ENCODE measurements around the gene TP63.
"Not testable (repeated sequence)": the region's sequence is repeated elsewhere in the genome, so short reads cannot be mapped to it uniquely, and the experiment has no call there.

TP63 gene

DNA sequence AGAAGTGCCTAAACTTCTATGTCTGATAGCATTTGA, at the start of gene TP63:
Gene TP63, plus strand, starts transcription at position 17 of the 36 bp plus-strand sequence. CDS start 127 bp downstream, outside the sequence.
- no peak for DNase-seq (ENCODE audit: low spot score)

DNA sequence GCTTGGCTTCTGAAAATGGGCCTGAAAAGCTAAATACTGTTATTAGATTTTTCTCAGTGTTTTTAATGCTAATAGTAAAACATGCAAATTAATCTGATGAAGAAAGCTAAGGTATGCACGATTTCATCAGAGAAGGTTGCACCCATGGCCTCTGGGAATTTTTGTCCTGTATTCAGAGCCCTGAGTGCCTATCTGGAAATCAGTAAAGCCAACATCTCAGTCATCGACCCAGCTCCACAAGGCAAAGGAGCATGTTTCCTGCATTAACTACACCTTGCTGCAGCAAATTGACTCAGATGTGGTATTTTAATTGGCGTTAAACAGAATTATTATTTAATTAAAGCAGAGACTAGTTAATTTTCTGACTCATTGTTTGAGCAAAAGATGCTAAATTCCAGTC, 49.0 kb upstream of the TP63 start:
- no peak for DNase-seq (ENCODE audit: low spot score)

DNA sequence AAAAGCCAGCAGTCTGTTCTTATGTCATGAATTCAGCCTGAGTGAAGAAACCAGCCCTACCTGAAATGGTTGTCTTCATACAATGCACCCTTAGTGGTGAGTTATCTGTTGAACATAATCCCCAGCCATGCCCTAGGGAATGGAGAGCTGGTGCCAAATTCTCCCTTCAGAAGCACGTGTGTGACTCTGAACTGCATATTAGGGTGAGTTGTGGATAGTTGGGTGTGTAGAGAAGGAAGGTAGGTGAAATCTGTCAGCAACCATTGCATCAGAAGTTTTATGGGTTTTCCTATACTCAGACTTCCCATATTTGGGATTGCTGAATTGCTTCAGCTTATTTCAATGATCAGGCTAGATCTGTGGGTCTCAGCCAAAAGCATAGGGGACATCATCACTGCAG, 46.5 kb upstream of the TP63 start:
- DNase-seq (ENCODE audit: low spot score) = no peak

DNA sequence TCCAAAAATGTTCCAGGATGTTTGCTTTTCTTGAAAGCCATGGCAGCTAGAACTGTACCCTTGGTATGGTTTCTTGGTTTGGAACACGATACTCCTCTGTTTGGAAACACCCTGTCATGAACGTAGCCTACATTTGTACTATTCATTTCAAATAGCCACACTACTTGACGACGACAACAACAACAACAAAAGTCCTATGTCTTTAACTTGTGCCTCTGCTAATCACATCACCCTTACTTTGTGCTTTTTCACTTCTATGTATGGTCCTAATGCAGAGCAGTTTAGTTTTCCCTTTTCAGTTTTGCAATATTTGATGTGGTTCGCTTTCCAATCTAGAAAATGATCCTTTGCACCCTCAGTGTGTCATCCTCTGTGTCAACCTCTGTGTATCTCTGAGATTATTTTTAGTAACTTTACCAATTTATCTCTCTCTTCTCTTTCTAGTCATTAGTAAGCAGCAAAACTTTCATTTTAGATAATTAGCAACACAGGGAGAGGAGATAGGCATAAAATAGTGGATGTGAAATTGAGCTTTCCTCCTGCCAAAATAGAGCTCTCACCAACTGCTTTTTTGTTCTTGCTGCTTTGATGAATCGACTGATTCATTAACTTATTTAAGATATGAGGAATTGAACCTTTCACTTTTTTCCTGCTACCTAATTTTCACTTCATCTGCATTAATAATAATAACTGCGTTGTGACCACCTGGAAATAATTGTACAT, 44.1 kb upstream of the TP63 start:
- no peak for DNase-seq (ENCODE audit: low spot score)

DNA sequence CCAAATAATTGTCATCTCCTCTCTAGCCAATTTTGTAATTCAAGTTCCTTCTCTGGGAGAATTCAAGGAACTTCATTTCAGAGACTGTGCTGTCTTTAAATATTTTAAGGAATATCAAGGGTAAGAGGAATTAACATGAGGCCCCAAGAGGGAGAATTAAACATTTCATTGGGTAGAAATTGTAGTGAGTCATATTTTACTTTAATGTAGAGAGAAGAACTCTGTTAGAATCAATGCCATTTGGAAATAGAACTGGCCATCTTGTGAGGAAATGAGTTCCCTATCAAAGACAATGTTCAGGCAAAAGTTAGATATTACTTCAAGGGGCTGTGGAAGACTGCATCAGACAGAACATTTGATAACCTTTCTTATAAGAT, 43.5 kb upstream of the TP63 start:
- DNase-seq (ENCODE audit: low spot score) = no peak

DNA sequence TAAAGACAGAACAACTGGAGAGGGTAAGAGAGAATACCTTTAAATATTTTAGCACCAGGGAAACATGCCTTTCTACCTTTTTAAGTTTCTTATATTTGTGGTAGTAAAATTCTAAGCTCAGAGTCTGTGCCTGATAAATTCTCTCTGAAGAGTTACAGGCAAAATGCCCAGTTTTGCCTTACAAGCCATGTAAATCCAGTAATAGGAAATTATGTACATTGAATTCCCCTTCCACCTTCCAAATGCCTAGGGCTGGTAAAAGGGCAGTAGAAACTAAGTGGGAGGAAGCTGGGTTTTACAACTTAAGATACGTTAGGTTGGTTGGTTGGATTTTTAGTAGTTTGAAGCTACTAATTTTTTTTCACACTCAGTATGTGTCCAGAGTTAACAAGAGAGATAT, 43.1 kb upstream of the TP63 start:
- DNase-seq (ENCODE audit: low spot score) = no peak

DNA sequence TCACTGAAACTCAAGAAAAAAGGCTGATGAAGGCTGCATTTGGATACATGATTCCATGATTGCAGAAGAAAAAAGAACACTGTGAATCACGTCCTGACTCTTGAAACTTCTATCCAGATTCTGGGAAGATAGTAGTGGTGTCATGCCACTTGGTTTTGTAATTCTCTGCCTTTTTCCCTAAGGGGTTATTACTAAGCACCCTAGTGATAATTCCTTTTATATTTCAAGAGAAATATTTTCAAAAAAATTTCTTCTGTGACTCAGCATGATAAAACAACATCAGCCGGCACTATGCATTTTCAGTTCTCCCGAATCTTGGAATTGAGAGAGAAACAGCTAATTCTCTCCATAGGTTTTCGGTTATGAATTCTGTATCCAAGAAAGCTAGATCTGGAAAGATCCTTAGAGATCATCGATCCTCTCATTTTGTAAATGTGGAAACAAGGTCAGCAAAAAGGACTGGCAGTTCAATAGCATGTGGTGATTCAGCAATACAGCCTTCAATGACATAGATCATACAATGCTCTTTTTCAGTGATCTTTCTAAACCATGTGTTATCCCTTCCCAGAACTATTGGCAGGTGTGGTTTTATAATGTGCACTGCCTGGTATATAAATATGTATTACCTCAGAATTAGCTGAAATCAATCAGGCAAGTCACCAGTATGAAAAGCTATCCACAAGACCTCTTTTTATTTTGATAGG, 42.6 kb upstream of the TP63 start:
- no peak for DNase-seq (ENCODE audit: low spot score)

DNA sequence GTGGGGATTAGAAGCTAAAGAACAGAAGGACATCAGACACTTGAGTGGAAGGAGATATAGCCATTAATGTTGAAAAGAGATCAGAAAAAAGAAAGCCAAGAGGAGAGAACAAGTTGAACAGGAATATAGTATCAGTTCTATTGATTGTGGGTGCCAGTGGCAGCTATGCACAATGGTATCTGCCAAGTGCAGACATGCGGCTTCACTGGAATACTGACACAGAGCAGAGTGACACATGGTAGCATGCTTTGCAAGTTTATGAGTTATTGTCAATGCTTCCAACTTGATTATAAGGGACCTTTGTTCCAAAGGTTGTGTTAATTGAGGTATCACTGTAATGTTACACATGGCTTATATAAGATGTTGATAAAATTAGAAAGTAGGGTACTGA, 42.0 kb upstream of the TP63 start:
- no peak for DNase-seq (ENCODE audit: low spot score)

DNA sequence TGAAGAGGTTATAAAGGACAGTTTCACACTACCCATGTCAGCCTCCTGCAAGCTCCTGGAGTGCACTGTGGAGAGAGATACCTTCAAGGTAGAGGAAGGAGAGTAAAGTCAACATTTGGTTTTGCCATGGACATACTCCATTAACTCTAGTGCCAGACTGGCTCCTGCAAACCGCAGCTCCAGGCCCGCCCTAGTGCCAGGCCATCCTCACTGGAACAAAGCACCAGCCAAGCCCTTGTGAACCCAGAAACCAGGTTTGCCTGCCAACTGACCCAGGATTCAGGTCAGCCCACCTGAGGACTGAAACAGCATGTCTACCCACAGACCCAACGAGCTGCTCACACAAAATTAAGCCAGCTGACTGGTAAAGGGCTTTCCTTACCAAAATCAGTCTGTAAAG, 41.0 kb upstream of the TP63 start:
- DNase-seq (ENCODE audit: low spot score) = no peak

DNA sequence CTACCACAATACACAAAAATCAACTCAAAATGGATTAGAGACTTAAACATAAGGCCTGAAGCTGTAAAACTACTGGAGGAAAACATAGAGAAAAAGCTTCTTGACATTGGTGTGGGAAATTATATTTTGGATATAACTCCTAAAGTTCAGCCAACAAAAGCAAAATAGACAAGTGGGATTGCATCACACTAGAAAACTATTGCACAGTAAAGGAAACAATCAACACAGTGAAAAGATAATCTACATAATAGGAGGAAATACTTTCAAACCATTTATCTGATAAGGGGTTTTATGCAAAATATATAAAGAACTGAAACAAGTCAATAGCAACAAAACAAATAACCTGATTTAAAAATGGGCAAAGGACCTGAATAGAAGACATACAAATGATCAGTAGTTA, 37.6 kb upstream of the TP63 start:
- DNase-seq (ENCODE audit: low spot score) = no peak

DNA sequence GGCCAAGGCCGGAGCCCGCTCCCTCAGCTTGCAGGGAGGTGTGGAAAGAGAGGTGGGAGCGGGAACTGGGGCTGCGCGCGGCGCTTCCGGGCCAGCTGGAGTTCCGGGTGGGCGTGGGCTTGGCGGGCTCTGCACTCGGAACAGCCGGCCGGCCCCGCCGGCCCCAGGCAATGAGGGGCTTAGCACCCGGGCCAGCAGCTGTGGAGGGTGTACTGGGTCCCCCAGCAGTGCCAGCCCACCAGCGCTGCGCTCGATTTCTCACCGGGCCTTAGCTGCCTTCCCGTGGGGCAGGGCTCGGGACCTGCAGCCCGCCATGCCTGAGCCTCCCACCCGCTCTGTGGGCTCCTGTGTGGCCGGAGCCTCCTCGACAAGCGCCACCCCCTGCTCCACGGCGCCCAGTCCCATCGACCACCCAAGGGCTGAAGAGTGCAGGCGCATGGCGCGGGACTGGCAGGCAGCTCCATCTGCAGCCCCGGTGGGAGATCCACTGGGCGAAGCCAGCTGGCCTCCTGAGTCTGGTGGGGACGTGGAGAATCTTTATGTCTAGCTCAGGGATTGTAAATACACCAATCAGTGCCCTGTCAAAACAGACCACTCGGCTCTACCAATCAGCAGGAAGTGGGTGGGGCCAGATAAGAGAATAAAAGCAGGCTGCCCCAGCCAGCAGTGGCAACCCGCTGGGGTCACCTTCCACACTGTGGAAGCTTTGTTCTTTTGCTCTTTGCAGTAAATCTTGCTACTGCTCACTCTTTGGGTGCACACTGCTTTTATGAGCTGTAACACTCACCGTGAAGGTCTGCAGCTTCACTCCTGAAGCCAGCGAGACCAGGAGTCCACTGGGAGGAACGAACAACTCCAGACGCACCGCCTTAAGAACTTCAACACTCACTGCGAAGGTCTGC, 34.9 kb upstream of the TP63 start:
- not testable (repeated sequence) for DNase-seq (ENCODE audit: low spot score)

DNA sequence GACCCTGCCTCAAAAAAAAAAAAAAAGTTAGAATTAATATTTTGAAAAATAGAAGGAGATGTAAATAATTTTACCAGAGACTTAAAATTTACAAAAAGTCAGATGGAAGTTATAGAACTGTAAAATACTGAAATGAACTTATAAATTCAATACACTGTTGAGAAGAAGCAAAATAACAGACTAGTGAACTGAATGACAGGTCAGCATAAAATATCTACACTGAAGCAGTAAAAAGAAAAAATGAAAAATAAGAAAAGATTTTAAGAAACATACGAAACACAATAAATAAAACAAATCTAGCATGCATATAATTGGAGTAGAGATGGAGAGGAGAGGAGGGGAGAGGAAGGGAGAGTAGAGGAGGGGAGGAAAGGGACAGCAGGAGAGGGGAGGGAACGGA, 33.3 kb upstream of the TP63 start:
- no peak for DNase-seq (ENCODE audit: low spot score)

DNA sequence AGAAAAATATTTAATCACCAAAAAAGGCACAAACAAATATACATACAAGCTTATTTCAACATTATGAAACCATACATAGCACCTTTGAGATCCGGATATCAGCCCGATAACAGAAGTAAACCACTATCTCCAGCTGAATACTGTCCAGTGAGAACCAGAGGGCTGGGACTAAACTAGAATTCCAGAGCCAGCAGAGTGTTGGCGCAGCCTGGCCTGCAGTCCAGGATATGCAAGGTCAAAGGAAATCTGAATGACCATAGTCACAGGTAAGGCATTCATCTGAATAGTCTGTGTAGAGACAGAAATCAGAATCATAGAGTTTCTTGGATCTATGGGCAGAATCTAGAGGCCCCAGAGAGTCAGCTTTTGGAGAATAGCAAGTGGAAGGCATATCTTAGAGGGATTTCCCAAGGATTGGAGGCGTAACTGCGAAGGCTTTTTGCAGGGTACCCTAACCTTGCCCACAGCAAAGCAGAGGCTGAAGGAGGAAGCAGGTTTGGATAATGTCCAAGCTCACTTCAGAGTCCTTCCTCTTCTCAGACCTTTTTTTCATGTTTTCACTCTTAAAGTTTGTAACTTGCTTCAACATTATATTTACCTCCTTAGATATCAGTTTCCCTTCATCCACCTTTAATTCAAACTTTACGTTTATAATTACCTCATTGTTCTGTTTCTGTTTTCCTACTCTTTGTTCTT, 32.5 kb upstream of the TP63 start:
- no peak for DNase-seq (ENCODE audit: low spot score)

DNA sequence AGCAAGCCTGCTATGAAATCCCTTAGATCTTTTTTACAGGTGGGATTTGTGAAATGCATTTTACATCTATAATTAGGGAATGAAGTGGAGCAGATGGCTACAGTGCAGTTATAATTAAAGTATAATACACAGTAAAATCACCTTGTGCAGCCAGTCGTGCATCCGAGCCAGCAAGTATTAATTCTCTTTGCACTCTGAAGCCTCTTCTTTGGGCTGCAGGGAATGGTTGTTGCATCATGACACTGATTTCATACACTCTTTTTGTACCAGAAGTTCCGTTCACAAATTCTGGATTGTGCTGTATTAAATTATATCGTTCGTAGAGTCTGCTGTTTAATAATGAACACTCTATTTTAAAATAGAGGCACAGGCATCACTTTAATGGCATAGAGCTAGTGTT, 28.7 kb upstream of the TP63 start:
- no peak for DNase-seq (ENCODE audit: low spot score)

DNA sequence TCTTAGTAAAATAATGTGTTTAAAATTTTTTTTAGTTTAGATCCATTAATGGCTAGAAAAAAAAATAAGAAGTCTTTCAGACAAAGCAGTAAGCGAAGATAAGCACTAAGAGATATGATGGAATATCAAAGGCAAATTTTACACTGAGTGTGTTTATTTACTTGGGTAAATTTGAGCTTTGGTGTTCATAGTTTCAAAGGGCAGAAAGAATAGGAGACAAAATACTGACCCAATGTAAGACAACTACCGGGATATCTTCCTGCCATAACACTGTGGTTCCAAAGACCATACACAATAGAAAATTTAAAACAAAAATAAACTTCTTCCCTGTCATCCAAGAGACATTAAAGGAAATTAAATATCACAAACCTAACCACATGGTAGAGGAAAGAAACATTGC, 25.5 kb upstream of the TP63 start:
- DNase-seq (ENCODE audit: low spot score) = no peak

DNA sequence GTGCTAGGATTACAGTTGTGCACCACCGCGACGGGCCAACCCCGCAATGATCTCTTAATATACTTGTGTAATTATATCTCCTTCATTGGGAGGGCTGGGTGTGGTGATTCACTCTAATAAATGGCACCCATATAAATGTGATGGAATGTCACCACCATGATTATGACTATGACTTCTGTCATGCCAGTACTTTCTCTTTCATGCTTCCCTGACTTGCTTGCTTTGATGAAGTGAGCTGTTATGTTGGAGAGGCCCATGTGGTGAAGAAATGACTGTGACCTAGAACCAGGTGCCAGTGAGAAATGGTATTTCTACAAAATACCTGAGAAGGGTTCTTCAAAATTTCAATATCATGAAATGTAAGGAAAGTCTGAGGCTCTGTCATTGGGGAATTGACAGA, 24.4 kb upstream of the TP63 start:
- no peak for DNase-seq (ENCODE audit: low spot score)

DNA sequence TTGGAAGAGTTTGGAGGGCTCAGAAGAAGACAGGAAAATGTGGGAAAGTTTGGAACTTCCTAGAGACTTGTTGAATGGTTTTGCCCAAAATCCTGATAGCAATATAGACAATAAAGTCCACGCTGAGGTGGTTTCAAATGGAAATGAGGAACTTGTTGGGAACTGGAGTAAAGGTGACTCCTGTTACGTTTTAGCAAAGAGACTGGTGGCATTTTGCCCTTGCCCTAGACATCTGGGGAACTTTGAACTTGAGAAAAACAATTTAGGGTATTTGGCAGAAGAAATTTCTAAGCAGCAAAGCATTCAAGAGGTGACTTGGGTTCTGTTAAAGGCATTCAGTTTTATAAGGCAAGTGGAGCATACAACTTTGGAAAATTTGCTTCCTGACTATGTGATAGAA, 18.5 kb upstream of the TP63 start:
- DNase-seq (ENCODE audit: low spot score) = not testable (repeated sequence)

DNA sequence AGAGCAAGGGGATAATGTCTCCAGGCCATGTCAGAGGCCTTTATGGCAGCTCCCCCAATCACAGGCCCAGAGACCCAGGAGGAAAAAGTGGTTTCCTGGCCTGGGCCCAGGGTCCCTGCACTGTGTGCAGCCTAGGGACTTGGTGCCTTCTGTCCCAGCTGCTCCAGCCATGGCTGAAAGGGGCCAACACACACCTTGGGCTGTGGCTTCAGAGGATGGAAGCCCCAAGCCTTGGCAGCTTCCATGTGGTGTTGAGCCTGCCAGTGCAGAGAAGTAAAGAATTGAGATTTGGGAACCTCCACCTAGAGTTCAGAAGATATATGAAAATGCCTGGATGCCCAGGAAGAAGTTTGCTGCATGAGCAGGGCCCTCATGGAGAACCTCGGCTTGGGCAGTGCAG, 18.1 kb upstream of the TP63 start:
- DNase-seq (ENCODE audit: low spot score) = no peak

DNA sequence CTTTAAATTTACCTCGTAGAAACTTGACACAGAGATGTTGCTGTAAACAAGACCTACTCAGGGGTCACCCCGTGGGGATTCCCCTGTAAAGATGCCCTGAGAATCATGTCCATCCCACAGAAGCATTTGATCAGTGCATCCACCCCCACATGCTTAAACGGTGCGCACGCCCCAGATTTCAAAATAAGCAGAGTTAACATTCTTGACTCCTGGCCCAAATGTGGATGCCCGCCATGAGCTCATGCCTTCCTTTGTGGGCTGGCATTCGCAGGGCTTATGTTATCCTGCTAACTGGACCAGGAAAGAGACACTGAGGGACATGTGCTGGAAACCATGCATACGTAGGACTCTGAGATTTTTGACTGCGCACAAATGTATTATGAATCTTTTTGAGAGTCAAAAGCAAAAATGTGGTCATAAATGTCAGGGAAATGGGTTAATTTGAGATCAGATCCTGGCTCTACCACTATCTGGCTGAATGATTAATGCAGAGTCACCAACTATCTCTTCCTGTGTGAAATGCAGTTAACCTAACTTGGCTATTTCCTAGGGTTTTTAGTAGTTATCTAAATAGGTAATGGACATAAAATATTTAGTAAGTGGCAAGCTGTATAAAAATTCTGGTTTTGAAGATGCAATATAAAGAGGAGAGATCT, 9.1 kb upstream of the TP63 start:
- no peak for DNase-seq (ENCODE audit: low spot score)

DNA sequence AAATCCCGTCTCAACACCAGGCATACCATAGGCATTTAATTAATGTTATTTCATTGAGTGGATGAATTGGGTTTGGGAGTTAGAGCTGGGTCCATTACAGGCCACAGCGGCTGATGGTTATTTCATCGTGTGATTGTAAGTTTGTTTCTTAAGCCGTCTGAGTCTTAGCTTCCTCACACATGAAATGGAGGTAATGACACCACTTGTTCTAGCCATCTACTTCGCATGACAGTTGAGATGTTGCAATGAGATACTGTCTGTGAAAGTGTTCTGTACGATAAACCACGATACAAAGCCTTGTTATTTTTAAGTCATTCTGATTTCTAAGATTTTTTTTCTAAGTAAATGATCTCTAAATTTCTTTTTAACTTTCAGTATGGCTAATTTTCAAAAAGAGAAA, 8.6 kb upstream of the TP63 start:
- no peak for DNase-seq (ENCODE audit: low spot score)

DNA sequence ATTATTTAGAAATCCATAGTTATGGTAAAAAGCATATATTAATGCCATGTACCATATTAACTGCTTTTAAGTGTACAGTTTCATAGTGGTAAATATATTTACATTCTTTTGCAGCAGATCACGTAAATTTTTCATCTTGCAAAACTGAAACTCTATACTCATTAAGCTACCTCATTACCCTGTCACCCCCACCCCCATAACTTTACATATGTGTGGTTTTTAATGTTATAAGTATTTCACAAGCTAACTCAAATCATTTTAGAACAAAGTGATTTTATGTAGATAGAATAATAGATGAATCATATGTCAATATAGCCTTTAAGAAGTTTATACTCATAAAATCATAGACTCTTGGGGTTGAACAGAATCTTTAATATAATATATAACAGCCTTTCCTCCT, 7.1 kb upstream of the TP63 start:
- DNase-seq (ENCODE audit: low spot score) = no peak

DNA sequence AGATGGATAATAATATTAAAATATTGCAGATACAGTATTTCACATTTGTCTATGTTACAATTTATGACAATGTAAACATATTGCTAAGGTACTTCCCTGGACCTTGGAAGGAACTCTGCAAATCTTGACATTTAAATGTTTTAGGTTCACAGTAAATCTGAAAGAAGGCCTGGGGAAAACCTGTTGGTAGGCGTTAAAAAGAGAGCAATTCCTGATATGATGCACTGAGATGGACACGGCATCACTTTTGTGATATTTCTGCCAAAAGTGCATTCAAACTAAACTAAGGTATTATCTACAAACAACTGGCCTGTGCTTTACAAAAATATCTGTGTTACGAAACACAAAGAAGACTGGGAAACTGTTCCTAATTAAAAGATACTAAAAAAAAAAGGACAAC, 6.1 kb upstream of the TP63 start:
- DNase-seq (ENCODE audit: low spot score) = no peak

DNA sequence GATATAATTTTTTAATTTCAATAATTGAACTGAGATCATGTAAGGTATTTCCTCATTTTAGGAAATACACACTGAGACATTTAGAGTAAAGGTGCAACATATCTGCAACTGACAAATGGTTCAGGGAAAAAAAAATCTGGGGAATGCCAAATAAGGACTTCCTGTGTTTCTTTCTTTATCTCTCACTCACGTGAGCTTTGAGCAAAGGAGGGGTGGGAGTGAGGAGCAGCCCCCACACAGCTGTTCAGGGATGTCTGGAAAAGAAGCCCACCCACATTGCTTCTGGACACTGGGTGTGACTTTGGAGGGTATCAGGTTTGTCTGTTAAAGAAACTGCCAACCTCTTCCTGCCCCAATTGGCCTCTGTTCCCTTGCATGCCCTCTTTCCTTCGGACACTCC, 5.6 kb upstream of the TP63 start:
- peak; percentile 10 for DNase-seq (ENCODE audit: low spot score)
